Fibroblast of skin of scalp (primary cell): ENCODE results near the gene GCHFR.

Source experiments
- DNase-seq: peaks from one replicate; pipeline ENCODE4 v3.0.0-alpha.2; 2013

Gene GCHFR

DNA sequence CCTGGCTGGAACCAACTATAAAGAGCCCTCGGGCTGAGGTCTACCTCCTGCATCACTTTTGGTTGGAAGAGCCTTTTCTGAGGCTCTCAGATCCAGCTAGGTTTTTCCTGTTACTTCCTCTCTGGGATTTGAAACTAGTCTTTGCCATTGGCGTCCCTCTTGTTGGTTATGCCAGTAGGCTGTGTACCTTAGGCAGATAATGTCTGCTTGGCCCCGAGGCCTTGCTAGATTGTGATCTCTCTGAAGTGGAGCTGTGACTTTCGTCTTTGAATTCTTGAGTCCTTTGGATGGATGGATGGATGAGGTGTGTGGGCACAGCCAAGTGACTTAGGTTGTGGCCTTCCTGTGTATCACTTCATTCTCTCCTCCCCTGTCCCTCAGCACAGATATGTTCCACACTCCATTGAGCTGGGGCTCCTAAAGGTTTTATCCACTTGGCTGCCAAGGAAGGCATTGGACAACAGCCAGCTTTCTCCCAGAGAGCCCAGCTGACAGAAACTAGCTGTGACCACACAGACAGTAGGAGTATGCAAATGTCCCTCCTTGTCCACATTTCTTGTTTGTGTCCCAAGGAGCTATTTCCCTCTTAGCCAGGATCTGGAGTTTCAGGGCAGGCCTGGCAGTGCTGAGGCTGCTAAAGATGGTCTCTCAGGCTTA is 51.3 kb downstream of the GCHFR start:
- DNase-seq = no peak
